Activated T-cell treated with anti-CD3 and anti-CD28 coated beads, Interleukin-2, amount 50 U/mL, for 4 hours (primary cell): Measurements from ENCODE around the gene RHOU. TPM values are rescaled to one million over a fixed set of nuclear protein-coding genes. Genes with fewer than 3 reads are reported as not detected.

Source experiments
- ATAC-seq, 2 donors: fragments of 200-7000 bp; cut with Tn5 transposase; one replicate each; pipeline ENCODE4 v1.10.0; 2021
- DNase-seq: peaks from one replicate; pipeline ENCODE4 v3.0.0-alpha.2; 2020
- H3K27me3 Mint-ChIP-seq: one replicate; pipeline ENCODE4 v1.8.0; 2021; ENCODE audit warnings: low read depth, mixed read lengths
- H3K36me3 Mint-ChIP-seq: one replicate; pipeline ENCODE4 v1.8.0; 2022; ENCODE audit warnings: mixed read lengths; ENCODE audit not compliant: insufficient read depth
- H3K4me1 Mint-ChIP-seq: one replicate; pipeline ENCODE4 v1.8.0; 2021; ENCODE audit warnings: low read depth, mixed read lengths
- H3K4me3 Mint-ChIP-seq: one replicate; pipeline ENCODE4 v1.8.0; 2021; ENCODE audit warnings: mild to moderate bottlenecking, moderate library complexity, mixed read lengths
- H3K9me3 Mint-ChIP-seq: one replicate; pipeline ENCODE4 v1.8.0; 2021; ENCODE audit warnings: mixed read lengths
- total RNA-seq, 3 donors: library from RNA; stranded (reverse); gene quantifications; one replicate each; pipeline ENCODE4 v1.2.1, GENCODE V29; 2021

The RHOU gene
- total RNA-seq, 3 donors from 2014 or later, result 1.2 to 2.1 (median 1.6) TPM

- H3K9me3 Mint-ChIP-seq, result no peaks in the 10 kb centered on the region
- DNase-seq (no peak), ATAC-seq (no peak)
- no peak overlapping the region for H3K4me3 Mint-ChIP-seq
- H3K4me1 Mint-ChIP-seq, result no peaks in the 10 kb centered on the region
- H3K36me3 Mint-ChIP-seq, result no peaks in the 10 kb centered on the region
- H3K27me3 Mint-ChIP-seq, result no peaks in the 10 kb centered on the region
Observed at GRCh38 chr1:228778961-228779360, 43.7 kb downstream of the RHOU start.

- ATAC-seq, result no peak
- H3K27me3 Mint-ChIP-seq, result no peaks in the 10 kb centered on the region
- no peak for DNase-seq
- H3K4me3 Mint-ChIP-seq, result no peak overlapping the region
- H3K36me3 Mint-ChIP-seq, result no peaks in the 10 kb centered on the region
- no peaks in the 10 kb centered on the region for H3K4me1 Mint-ChIP-seq
- H3K9me3 Mint-ChIP-seq, result no peaks in the 10 kb centered on the region
Observed at GRCh38 chr1:228781161-228781808, 46.0 kb downstream of the RHOU start.

DNA sequence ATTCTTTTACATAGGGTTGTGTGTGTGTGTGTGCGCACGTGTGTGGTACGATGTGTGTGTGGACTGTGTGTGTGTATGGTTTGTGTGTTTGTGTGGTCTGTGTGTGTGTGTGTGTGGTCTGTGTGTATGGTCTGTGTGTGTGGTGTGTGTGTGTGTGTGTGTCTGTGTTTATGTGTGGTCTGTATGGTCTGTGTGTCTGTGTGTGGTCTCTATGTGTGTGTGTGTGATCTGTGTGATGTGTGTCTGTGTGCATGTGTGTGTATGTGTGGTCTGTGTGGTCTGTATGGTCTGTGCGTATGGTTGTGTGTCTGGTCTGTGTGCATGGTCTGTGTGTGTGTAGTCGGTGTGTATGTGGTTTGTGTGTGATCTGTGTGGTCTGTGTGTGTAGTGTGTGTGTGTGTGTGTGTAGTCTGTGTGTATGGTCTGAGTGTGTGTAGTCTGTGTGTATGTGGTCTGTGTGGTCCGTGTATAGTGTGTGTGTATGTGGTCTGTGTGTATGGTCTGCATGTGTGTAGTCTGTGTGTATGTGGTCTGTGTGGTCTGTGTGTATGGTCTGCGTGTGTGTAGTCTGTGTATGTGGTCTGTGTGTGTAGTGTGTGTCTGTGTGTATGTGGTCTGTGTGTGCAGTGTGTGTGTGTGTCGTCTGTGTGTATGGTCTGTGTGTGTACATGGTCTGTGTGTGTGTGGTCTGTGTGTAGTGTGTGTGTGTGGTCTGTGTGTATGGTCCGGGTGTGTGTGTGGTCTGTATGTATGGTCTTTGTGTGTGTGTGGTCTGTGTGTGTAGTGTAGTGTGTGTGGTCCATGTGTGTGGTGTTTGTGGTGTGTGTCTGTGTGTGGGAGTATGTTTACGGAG, 46.8 kb downstream of the RHOU start:
- Mint-ChIP-seq H3K27me3 (no peaks in the 10 kb centered on the region), H3K4me1 (no peaks in the 10 kb centered on the region), H3K4me3 (no peak overlapping the region), H3K36me3 (no peaks in the 10 kb centered on the region), H3K9me3 (no peaks in the 10 kb centered on the region)
- no peak for DNase-seq
- ATAC-seq, result no peak

GRCh38 chr1:228782662-228783417, 47.6 kb downstream of the RHOU start:
- no peaks in the 10 kb centered on the region for H3K4me1 Mint-ChIP-seq
- H3K9me3 Mint-ChIP-seq, result no peaks in the 10 kb centered on the region
- no peaks in the 10 kb centered on the region for H3K36me3 Mint-ChIP-seq
- H3K27me3 Mint-ChIP-seq, result no peaks in the 10 kb centered on the region
- no peak for ATAC-seq
- H3K4me3 Mint-ChIP-seq, result no peak overlapping the region
- DNase-seq, result no peak

- Mint-ChIP-seq H3K27me3 (no peaks in the 10 kb centered on the region), H3K4me1 (no peaks in the 10 kb centered on the region), H3K36me3 (no peaks in the 10 kb centered on the region), H3K9me3 (no peaks in the 10 kb centered on the region), H3K4me3 (no peak overlapping the region)
- DNase-seq, result no peak
- ATAC-seq, result no peak
Observed at GRCh38 chr1:228783418-228784040, 48.2 kb downstream of the RHOU start.

DNA sequence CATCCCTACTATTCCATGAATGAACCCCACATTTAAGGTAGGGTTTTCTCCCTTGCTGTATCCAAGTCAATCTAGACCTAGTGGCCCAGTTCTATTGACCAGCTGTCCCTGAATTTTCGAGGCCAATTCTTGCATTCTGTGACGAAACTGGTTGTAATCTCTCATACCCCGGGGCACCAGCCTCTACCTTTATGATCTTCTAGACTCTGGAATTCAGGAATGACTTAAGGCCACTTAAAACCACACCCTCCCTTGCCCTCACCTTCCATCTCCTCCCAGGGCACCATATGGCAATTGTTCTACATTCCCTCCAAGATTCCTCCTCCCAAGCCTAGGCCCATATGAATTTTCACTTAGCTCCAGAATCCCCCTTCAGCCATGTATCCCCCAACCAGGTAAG, 48.9 kb downstream of the RHOU start:
- no peak for ATAC-seq
- no peak for DNase-seq
- Mint-ChIP-seq H3K36me3 (no peaks in the 10 kb centered on the region), H3K27me3 (no peaks in the 10 kb centered on the region), H3K4me3 (no peak overlapping the region), H3K9me3 (no peaks in the 10 kb centered on the region), H3K4me1 (no peaks in the 10 kb centered on the region)

GRCh38 chr1:228785366-228786330, 50.4 kb downstream of the RHOU start:
- peaks cover 4% of the 10 kb centered on the region for H3K4me1 Mint-ChIP-seq
- H3K36me3 Mint-ChIP-seq, result no peaks in the 10 kb centered on the region
- DNase-seq (no peak), ATAC-seq (no peak)
- H3K27me3 Mint-ChIP-seq, result no peaks in the 10 kb centered on the region
- H3K9me3 Mint-ChIP-seq, result no peaks in the 10 kb centered on the region
- no peak overlapping the region for H3K4me3 Mint-ChIP-seq

DNA sequence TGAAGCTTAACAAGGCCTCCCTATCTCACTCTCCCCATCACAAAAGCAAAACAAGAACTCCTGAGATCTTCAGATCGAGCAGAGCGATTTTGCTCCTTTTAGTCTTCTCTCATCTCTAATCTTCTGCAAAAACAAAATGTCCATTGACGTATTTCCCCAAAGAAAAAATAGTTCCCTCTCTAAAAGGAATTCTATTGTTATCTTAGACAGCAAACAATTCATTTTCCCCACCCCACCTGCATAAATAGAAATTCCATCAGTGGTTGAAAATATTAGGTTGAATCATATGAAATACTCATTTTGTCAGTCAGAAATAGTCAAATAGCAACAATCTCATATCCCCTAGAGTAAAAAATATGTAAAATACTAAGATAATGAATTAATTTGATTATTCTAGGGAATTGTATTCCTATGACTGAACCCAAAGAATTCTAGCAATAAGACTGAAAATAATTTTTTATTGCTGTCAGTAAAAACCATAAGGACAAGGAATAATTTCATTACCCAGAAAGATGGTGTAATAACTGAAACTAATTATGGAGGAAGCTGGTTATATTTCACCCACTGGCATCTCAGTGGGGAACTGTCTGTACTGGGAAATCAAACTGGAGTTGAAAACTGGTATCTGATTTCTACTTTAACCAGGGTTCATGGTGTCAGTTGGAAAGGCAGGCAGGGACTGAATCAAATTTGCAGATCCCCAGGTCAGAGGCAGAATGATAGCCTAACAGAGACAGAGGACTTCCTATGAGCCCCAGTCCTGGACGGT, 51.3 kb downstream of the RHOU start:
- DNase-seq, result no peak
- Mint-ChIP-seq H3K36me3 (peaks cover 2% of the 10 kb centered on the region), H3K4me1 (peaks cover 9% of the 10 kb centered on the region), H3K9me3 (no peaks in the 10 kb centered on the region), H3K27me3 (no peaks in the 10 kb centered on the region), H3K4me3 (no peak overlapping the region)
- no peak for ATAC-seq

DNA sequence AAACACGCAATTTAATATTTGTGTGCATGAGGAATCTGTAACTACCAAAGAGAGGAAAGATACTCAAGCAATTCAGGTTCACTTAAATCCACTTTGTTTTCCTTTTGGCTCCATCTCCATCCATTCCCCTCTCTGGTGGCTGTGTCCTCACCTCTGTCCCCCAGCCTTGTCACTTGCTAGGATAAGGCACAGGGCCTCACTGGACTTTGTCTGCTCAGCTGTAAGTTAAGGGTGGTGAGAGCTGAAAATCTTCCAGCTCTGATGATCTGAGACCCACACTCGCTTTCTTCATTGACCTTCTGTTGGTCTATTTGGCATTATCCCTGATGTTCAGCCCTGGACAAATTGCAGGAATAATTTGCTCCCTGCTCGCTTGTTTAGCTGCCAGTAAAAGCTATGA, 56.5 kb downstream of the RHOU start:
- DNase-seq (no peak), ATAC-seq (no peak)
- H3K36me3 Mint-ChIP-seq, result peaks cover 2% of the 10 kb centered on the region
- H3K27me3 Mint-ChIP-seq, result no peaks in the 10 kb centered on the region
- H3K9me3 Mint-ChIP-seq, result no peaks in the 10 kb centered on the region
- H3K4me3 Mint-ChIP-seq, result no peak overlapping the region
- peaks cover 9% of the 10 kb centered on the region for H3K4me1 Mint-ChIP-seq

GRCh38 chr1:228792601-228793000, 57.3 kb downstream of the RHOU start:
- Mint-ChIP-seq H3K36me3 (peaks cover 3% of the 10 kb centered on the region), H3K9me3 (peaks cover 7% of the 10 kb centered on the region), H3K27me3 (no peaks in the 10 kb centered on the region), H3K4me3 (no peak overlapping the region), H3K4me1 (peaks cover 14% of the 10 kb centered on the region)
- ATAC-seq (no peak), DNase-seq (no peak)

DNA sequence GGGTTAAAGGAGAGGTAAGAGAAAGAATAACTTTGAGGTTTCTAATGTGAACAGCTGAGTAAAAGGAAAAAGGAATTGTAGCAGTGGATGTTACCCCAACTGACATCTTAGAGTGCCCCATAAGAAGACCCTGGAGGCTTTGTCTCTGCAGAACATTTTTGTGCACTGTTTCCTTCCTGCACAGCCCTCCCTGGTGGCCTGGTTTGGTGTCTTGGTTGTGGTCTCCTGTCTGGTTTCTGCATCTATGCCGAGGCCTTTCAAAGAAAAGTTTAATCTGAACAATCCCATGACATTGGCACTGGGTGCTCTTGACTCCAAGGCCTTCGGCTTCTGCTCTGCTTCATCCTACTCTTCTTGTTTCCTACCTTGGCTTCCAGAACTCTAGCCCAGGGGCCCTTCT, 57.8 kb downstream of the RHOU start:
- H3K9me3 Mint-ChIP-seq, result peaks cover 10% of the 10 kb centered on the region
- H3K36me3 Mint-ChIP-seq, result peaks cover 4% of the 10 kb centered on the region
- H3K4me3 Mint-ChIP-seq, result no peak overlapping the region
- H3K4me1 Mint-ChIP-seq, result peaks cover 14% of the 10 kb centered on the region
- DNase-seq (no peak), ATAC-seq (no peak)
- no peaks in the 10 kb centered on the region for H3K27me3 Mint-ChIP-seq

GRCh38 chr1:228794173-228794572, 58.9 kb downstream of the RHOU start:
- Mint-ChIP-seq H3K4me1 (peaks cover 14% of the 10 kb centered on the region), H3K4me3 (no peak overlapping the region), H3K36me3 (peaks cover 4% of the 10 kb centered on the region), H3K9me3 (peaks cover 10% of the 10 kb centered on the region), H3K27me3 (no peaks in the 10 kb centered on the region)
- ATAC-seq, result peak; percentile 68 to 69
- no peak for DNase-seq

DNA sequence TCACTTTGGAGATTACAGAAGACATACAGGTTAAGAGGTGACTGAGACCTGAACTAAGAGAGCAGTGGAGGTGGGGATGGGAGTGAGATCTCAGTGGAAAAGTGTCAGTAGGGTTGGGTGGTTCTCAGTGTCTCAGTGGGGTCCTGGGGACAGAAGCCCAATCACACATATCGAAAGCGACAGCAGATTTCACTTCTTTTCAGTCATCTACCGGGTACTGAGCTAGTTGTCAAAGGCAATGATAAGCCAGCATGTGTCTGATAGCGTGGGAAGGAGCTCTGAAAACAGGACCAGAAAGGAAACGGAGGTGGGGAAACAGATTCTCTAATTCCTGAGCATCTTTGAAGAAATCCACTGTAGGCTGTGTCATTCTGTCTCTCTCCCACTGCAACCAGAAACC, 59.5 kb downstream of the RHOU start:
- no peaks in the 10 kb centered on the region for H3K27me3 Mint-ChIP-seq
- H3K4me3 Mint-ChIP-seq, result no peak overlapping the region
- H3K36me3 Mint-ChIP-seq, result peaks cover 4% of the 10 kb centered on the region
- DNase-seq (no peak), ATAC-seq (peak; percentile 84 to 86)
- peaks cover 10% of the 10 kb centered on the region for H3K9me3 Mint-ChIP-seq
- peaks cover 14% of the 10 kb centered on the region for H3K4me1 Mint-ChIP-seq
